OCI-LY7 (cell line): Measurements from ENCODE around the gene PRF1. TPM values are rescaled to one million over a fixed set of nuclear protein-coding genes. Genes with fewer than 3 reads are reported as not detected.
"Not testable (repeated sequence)": the region's sequence is repeated elsewhere in the genome, so short reads cannot be mapped to it uniquely, and the experiment has no call there.

Source experiments
- BruUV-seq: library from RNA; stranded (reverse); fragments of 400-500 nt; replicated peaks from 2 replicates; lab custom pipeline; 2021; lab: Mats Ljungman, UMichigan
- CTCF ChIA-PET: fragments of 300-600 bp; sonication (Branson Sonifier 250); formaldehyde crosslinking; loops from one replicate; lab custom pipeline; 2022; ENCODE audit warnings: antibody characterized with exemption; ENCODE audit not compliant: unreplicated experiment; lab: Charles Lee
- POLR2A ChIA-PET: fragments of 300-600 bp; sonication (Branson Sonifier 250); formaldehyde crosslinking; loops from one replicate; lab custom pipeline; 2022; ENCODE audit warnings: antibody characterized with exemption; lab: Charles Lee
- DNase-seq: peaks from one replicate; pipeline ENCODE4 v3.0.0-alpha.2; 2015; ENCODE audit warnings: low spot score
- H2AFZ ChIP-seq: fragments of 200-600 bp; sonication (generic), shearing (Covaris generic); 2 replicates; pipeline ENCODE4 v1.6.1; 2014; ENCODE audit warnings: mild to moderate bottlenecking, antibody characterized with exemption, low read length, moderate library complexity
- H3K27ac ChIP-seq: fragments of 200-600 bp; sonication (generic); 2 replicates; pipeline ENCODE4 v1.5.1; 2014; ENCODE audit warnings: mixed run types, low read depth, mild to moderate bottlenecking, moderate library complexity, low read length, inconsistent platforms; ENCODE audit not compliant: poor library complexity, severe bottlenecking
- H3K36me3 ChIP-seq: fragments of 200-600 bp; sonication (generic); 2 replicates; pipeline ENCODE4 v1.6.1; 2014; ENCODE audit warnings: mild to moderate bottlenecking, antibody characterized with exemption, low read length, moderate library complexity, mixed read lengths; ENCODE audit not compliant: insufficient read depth
- H3K4me1 ChIP-seq: fragments of 200-600 bp; sonication (generic); 2 replicates; pipeline ENCODE4 v1.5.1; 2014; ENCODE audit warnings: mild to moderate bottlenecking, low read length; ENCODE audit not compliant: insufficient read depth, poor library complexity, severe bottlenecking
- H3K4me2 ChIP-seq: fragments of 200-600 bp; sonication (generic); 2 replicates; pipeline ENCODE4 v1.6.1; 2014; ENCODE audit warnings: mild to moderate bottlenecking, low read length
- H3K4me3 ChIP-seq: fragments of 200-600 bp; sonication (generic); 2 replicates; pipeline ENCODE4 v1.5.1; 2014; ENCODE audit warnings: mild to moderate bottlenecking, low read depth, low read length; ENCODE audit not compliant: poor library complexity, severe bottlenecking
- H3K79me2 ChIP-seq: fragments of 200-600 bp; sonication (generic); 2 replicates; pipeline ENCODE4 v1.6.1; 2016; ENCODE audit warnings: low read depth, mild to moderate bottlenecking, low read length, moderate library complexity, mixed read lengths; ENCODE audit not compliant: insufficient read depth
- H3K9me2 ChIP-seq: fragments of 200-600 bp; sonication (generic); 2 replicates; pipeline ENCODE4 v1.6.1; 2016; ENCODE audit warnings: mild to moderate bottlenecking, low read length, mixed read lengths; ENCODE audit not compliant: insufficient read depth
- H3K9me3 ChIP-seq: fragments of 200-600 bp; sonication (generic); 2 replicates; pipeline ENCODE4 v1.6.1; 2014; ENCODE audit warnings: mild to moderate bottlenecking, mixed run types, low read length, mixed read lengths
- H4K20me1 ChIP-seq: fragments of 200-600 bp; sonication (generic); 2 replicates; pipeline ENCODE4 v1.6.1; 2014; ENCODE audit warnings: mild to moderate bottlenecking, antibody characterized with exemption, low read length, moderate library complexity, mixed read lengths; ENCODE audit not compliant: insufficient read depth
- EZH2phosphoT487 ChIP-seq: fragments of 200-600 bp; sonication (generic); IDR thresholded peaks from 2 replicates; pipeline ENCODE4 v1.6.1; 2018; ENCODE audit warnings: low read depth, borderline replicate concordance, mild to moderate bottlenecking, mixed run types, antibody characterized with exemption, low read length, moderate library complexity, mixed read lengths
- intact Hi-C: fragments of 100-400 bp; cut with micrococcal nuclease; formaldehyde crosslinking; loops from one replicate; pipeline ENCODE4 v1.10.0; 2022; ENCODE audit not compliant: unreplicated experiment
- total RNA-seq, 2 experiments: library from RNA; depleted of rRNA in 1 of 2; stranded (reverse); fragments of >200 nt in 1 of 2; shearing (Covaris generic) in 1 of 2; gene quantifications; 2 replicates each; pipeline ENCODE4 v1.2.3, GENCODE V29; 2014 to 2022
- TF ChIP-seq, protein P1 (sequence below): fragments of 200-600 bp; sonication (generic); conservative IDR thresholded peaks from 2 replicates; pipeline ENCODE4 v1.5.1; 2014; ENCODE audit warnings: mild to moderate bottlenecking, antibody characterized with exemption, low read length, moderate library complexity, mixed read lengths

PRF1 gene
- total RNA-seq, 2 experiments from 2014 or later = 5.8 to 7.0 TPM

DNA sequence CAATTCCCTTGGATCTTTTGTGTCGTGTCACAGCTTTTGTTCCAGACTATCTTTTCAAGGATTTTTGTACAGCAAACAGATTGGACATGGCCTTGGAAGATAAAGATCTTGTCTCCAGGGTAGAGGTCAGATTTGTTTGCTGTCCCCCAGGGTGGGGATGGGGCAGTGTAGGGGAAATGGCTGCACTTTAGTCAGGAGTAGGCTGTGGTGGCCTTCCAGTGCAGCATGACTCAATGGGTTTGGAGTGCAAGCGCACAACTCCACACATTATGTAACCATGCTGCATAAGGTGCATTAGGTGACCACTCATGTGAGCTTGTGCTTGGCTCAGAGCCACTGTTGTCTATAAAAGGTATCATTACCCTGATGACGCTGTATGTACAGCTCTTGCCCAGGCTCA lies 45.9 kb upstream of the PRF1 start:
- no peak overlapping the region for H3K4me3 ChIP-seq
- no TSS peak for BruUV-seq
- H3K27ac ChIP-seq = no peak overlapping the region
- no peak overlapping the region for H2AFZ ChIP-seq
- H3K9me3 ChIP-seq = peaks cover 16% of the 10 kb centered on the region; the same call in 1 of the 2 replicates
- no peaks in the 10 kb centered on the region for H3K36me3 ChIP-seq
- no peaks in the 10 kb centered on the region for H3K79me2 ChIP-seq
- H3K4me2 ChIP-seq = no peak overlapping the region
- no peaks in the 10 kb centered on the region for H4K20me1 ChIP-seq
- H3K9me2 ChIP-seq = no peaks in the 10 kb centered on the region
- ChIA-PET POLR2A (interaction anchor here (1.0 kb wide), 1 partner anchor 10 kb away, joined by 3 read pairs; no protein-coding TSS in a partner anchor), CTCF (no interaction called here)
- DNase-seq = peak; percentile 87
- intact Hi-C loops = no loop called here
- no peaks in the 10 kb centered on the region for H3K4me1 ChIP-seq
- no peak for TF ChIP-seq EZH2phosphoT487
- TF ChIP-seq, protein P1, sequence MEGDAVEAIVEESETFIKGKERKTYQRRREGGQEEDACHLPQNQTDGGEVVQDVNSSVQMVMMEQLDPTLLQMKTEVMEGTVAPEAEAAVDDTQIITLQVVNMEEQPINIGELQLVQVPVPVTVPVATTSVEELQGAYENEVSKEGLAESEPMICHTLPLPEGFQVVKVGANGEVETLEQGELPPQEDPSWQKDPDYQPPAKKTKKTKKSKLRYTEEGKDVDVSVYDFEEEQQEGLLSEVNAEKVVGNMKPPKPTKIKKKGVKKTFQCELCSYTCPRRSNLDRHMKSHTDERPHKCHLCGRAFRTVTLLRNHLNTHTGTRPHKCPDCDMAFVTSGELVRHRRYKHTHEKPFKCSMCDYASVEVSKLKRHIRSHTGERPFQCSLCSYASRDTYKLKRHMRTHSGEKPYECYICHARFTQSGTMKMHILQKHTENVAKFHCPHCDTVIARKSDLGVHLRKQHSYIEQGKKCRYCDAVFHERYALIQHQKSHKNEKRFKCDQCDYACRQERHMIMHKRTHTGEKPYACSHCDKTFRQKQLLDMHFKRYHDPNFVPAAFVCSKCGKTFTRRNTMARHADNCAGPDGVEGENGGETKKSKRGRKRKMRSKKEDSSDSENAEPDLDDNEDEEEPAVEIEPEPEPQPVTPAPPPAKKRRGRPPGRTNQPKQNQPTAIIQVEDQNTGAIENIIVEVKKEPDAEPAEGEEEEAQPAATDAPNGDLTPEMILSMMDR = no peak

DNA sequence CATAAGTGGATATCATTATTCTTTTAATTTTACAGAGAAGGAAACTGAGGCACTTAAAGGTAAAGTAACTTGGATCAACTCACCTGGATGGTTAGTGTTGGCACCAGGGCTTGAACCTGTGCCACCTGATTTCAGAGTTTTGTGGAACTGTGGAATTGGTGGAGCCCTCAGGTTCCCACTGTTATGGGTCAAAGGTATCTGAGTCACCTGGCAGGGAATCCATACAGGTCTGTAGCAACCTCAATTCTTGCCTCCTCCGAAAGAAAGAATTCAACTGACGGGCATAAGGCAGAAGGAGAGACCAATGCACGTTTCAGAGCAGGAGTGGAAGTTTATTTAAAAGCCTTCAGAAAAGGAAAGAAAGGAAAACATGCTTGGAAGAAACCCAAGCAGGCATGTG lies 44.5 kb upstream of the PRF1 start:
- H2AFZ ChIP-seq = no peak overlapping the region
- DNase-seq = no peak
- no peak overlapping the region for H3K4me2 ChIP-seq
- H3K36me3 ChIP-seq = no peaks in the 10 kb centered on the region
- no TSS peak for BruUV-seq
- no peak overlapping the region for H3K4me3 ChIP-seq
- POLR2A ChIA-PET = interaction anchor here (1.0 kb wide), 1 partner anchor 11 kb away, joined by 3 read pairs; no protein-coding TSS in a partner anchor
- H3K9me2 ChIP-seq = no peaks in the 10 kb centered on the region
- TF ChIP-seq EZH2phosphoT487 = no peak
- TF ChIP-seq, protein P1 = no peak
- H3K9me3 ChIP-seq = peaks cover 16% of the 10 kb centered on the region; the same call in 1 of the 2 replicates
- H3K4me1 ChIP-seq = no peaks in the 10 kb centered on the region
- no peaks in the 10 kb centered on the region for H3K79me2 ChIP-seq
- intact Hi-C loops = no loop called here
- no peaks in the 10 kb centered on the region for H4K20me1 ChIP-seq
- CTCF ChIA-PET = no interaction called here
- no peak overlapping the region for H3K27ac ChIP-seq

DNA sequence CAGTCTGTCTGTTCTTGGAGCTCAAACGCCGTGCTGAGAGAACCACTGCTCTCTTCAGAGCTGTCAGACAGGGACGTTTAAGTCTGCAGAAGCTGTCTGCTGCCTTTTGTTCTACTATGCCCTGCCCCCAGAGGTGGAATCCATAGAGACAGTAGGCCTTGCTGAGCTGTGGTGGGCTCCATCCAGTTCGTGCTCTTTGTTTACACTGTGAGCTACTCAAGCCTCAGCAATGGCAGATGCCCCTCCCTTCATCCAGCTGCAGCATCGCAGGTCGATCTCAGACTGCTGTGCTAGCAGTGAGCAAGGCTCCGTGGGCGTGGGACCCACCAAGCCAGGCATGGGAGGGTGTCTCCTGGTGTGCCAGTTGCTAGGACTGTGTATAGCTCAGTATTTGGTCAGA lies 42.4 kb upstream of the PRF1 start:
- H4K20me1 ChIP-seq, CTCF ChIA-PET, H3K79me2 ChIP-seq, H2AFZ ChIP-seq, H3K4me3 ChIP-seq, H3K36me3 ChIP-seq, POLR2A ChIA-PET, H3K4me1 ChIP-seq, DNase-seq, H3K9me2 ChIP-seq, intact Hi-C loops, BruUV-seq, H3K9me3 ChIP-seq, H3K27ac ChIP-seq, H3K4me2 ChIP-seq: not testable (repeated sequence)

DNA sequence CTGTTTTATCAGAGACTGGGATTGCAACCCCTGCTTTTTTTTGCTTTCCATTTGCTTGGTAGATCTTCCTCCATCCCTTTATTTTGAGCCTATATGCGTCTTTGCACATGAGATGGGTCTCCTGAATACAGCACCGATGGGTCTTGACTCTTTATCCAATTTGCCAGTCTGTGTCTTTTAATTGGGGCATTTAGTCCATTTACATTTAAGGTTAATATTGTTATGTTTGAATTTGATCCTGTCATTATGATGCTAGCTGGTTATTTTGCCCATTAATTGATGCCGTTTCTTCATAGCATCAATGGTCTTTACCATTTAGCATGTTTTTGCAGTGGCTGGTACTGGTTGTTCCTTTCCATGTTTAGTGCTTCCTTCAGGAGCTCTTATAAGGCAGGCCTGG lies 40.7 kb upstream of the PRF1 start:
- H3K9me3 ChIP-seq, POLR2A ChIA-PET, H3K27ac ChIP-seq, CTCF ChIA-PET, H3K36me3 ChIP-seq, DNase-seq, H3K4me1 ChIP-seq, intact Hi-C loops, H3K4me3 ChIP-seq, BruUV-seq, H3K4me2 ChIP-seq, H3K9me2 ChIP-seq, H2AFZ ChIP-seq, H4K20me1 ChIP-seq, H3K79me2 ChIP-seq: not testable (repeated sequence)

DNA sequence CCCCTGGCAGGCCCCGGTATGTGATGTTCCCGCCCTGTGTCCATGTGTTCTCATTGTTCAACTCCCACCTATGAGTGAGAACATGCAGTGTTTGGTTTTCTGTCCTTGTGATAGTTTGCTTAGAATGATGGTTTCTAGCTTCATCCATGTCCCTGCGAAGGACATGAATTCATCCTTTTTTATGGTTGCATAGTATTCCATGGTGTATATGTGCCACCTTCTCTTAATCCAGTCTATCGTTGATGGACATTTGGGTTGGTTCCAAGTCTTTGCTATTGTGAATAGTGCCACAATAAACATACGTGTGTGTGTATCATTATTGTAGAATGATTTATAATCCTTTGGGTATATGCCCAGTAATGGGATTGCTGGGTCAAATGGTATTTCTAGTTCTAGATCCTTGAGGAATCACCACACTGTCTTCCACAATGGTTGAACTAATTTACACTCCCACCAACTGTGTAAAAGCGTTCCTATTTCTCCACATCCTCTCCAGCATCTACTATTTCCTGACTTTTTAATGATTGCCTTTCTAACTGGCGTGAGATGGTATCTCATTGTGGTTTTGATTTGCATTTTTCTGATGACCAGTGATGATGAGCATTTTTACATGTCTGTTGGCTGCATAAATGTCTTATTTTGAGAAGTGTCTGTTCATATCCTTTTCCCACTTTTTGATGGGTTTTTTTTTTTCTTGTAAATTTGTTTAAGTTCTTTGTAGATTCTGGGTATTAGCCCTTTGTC lies 37.3 kb upstream of the PRF1 start:
- H3K4me3 ChIP-seq, H3K4me2 ChIP-seq, H3K9me2 ChIP-seq, H3K4me1 ChIP-seq, H3K79me2 ChIP-seq, H3K36me3 ChIP-seq, H3K27ac ChIP-seq, POLR2A ChIA-PET, H2AFZ ChIP-seq, H4K20me1 ChIP-seq, DNase-seq, H3K9me3 ChIP-seq, CTCF ChIA-PET, intact Hi-C loops, BruUV-seq: not testable (repeated sequence)
